ENCODE results near the gene SLC10A2.

SLC10A2 gene

DNA sequence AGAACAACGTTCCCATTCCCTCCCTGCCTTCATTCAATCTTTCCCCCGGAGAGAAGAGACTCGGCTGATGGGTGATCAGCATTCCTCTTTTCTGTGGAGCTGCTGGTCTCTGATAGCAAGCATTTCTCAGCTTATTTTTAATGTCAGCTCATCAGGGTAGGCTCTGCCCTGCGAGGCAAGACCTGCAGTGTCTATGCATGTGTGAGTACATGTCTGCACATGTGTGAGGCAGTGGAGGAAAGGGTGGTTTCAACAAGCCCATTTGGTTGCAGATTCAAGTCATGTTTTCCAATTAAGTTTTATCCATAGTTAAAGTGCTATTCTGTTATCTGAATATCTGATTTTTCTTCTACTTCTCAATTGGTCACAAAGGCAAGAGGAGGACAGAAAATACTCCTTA is 19.5 kb downstream of the SLC10A2 start:
- no peak for DNase-seq (ENCODE audit: low read depth in 2 of 2)

GRCh38 chr13:103044056-103044455 is 22.2 kb downstream of the SLC10A2 start:
- no peak for DNase-seq (ENCODE audit: low read depth in 2 of 2)

DNA sequence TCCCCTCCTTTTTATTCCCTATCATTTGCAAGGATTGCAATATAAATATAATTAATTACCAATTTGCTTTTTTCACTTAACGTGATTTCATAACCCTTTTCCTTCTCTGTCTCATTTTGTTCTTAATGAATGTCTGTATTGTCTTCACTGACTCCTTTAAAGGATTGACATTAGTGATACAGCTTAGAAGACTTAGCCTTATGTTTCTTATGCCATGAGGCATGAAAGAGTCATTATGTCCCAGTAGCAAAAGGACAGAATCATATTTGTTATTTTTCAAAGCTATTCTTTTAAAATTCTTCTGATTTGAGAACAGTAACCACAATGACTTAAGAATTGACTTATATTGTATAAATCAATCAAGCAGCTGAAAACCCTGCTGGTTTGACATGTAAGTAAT is 26.2 kb downstream of the SLC10A2 start:
- DNase-seq (ENCODE audit: low read depth in 2 of 2) = no peak

DNA sequence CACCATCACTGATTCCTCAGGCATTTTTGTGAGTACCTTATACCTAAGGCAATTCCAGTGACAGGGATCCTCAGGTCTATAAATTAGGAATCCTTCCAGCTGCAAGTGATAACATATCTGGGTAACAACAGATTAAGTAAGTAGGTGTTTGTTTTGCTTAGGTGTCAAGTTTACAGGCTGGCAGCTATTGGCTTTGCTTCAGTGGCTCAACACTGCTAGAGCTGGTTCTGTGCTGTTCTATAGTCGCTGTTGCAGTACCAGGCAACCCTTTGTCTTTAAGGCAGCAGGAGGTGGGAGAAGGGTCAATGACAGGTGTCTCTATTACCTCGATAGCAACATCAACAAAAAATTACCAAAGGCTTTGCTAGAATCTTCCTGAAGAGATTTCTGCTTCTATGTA is 27.0 kb downstream of the SLC10A2 start:
- no peak for DNase-seq (ENCODE audit: low read depth in 2 of 2)

GRCh38 chr13:103036268-103036667 is 29.9 kb downstream of the SLC10A2 start:
- DNase-seq (ENCODE audit: low read depth in 2 of 2) = no peak

- no peak for DNase-seq (ENCODE audit: low read depth in 2 of 2)
Measured at GRCh38 chr13:103033999-103034398, 32.2 kb downstream of the SLC10A2 start.

- DNase-seq (ENCODE audit: low read depth in 2 of 2) = no peak
Measured at GRCh38 chr13:103031332-103031873, 34.8 kb downstream of the SLC10A2 start.

DNA sequence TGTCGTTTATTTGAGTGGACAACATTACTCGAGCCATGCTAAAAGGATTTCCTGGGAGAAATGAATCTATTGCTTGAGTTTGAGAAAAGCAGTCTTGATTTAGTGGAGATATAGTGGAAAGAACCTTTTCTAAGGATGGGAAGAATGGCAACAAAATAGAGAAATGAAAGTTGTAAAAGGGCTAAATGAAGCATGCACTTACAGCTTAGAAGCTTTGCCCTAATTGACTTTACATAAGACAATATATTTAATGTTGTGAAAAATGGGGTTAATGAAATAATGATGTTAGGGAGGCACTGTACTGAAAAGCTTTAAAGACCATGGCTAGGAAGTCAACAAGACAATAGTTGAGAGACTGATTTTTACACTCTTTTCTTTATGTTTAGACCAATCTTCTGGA is 35.4 kb downstream of the SLC10A2 start:
- DNase-seq (ENCODE audit: low read depth in 2 of 2) = no peak

- no peak for DNase-seq (ENCODE audit: low read depth in 2 of 2)
Measured at GRCh38 chr13:103029798-103030197, 36.4 kb downstream of the SLC10A2 start.

GRCh38 chr13:103022336-103022735 is 43.9 kb downstream of the SLC10A2 start:
- DNase-seq (ENCODE audit: low read depth in 2 of 2) = no peak

DNA sequence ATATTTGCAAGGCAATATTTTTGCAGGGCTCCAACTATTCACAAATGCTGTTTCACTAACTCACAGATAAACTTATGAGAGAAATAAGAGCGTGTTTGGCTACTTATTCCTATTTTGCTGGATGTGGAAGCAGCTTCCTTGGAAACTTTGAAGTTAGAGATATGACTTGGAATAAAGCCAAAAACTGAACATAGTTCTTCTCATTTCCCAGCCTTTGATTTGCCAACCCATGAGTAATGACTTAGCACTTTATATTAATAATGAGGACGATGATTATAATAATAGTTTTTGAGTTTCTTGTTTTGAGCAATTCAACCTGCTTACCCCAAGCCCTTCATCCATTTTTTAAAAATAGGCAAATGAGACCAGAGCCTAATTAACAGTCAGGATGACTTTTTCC is 47.7 kb downstream of the SLC10A2 start:
- DNase-seq (ENCODE audit: low read depth in 2 of 2) = no peak

- no peak for DNase-seq (ENCODE audit: low read depth in 2 of 2)
Measured at GRCh38 chr13:103012646-103013045, 53.6 kb downstream of the SLC10A2 start.

DNA sequence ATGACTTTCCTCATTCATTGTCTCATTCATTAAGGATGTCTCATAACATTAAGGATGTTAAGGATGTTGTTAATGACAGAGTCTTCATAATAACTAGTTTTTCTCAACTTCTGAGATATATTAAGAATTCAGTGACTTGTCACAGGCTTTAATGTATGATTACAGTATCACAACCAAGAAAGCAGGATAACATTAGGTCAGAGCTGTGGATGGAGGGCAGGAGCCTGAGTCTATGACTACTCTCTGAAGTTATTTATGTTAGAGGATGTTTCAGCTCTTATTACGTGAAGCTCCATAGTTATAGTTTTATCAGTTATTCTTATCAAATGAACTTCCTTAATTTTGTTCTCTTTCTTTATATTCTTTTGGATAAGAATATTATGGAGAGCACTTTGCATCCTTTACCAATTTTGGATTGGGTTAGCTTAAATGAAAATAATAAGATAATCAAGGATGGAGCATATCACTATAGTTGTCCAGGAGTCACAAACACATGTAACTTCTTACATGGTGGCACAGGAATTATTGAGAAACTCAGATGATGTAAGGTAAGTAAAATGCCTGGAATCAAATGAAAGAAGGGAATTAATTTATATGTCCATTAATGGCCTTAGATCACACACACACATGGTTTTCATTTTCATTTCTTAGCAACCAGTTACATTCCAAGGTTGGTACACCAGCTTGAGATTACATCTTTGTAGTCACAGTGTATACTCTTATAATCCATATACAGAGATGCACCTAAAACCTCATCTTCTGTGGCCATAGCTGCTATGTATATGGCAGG is 57.0 kb downstream of the SLC10A2 start:
- DNase-seq (ENCODE audit: low read depth in 2 of 2) = no peak

DNA sequence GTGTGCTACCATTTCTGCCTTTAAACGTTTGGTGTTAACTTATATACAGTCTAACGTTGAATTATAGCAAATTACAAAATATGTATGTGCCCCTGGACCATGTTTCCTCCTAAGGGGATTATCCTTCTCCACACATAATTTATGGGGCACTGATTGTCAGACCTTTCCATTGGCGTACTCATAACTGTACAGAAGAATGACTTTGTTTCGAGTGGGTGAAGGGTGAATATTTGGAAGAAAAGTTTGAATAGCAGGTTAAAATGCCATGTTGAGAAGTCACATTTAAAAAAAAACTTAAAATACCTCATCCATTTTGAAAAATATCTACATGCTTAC is 58.8 kb downstream of the SLC10A2 start:
- DNase-seq (ENCODE audit: low read depth in 2 of 2) = no peak

DNA sequence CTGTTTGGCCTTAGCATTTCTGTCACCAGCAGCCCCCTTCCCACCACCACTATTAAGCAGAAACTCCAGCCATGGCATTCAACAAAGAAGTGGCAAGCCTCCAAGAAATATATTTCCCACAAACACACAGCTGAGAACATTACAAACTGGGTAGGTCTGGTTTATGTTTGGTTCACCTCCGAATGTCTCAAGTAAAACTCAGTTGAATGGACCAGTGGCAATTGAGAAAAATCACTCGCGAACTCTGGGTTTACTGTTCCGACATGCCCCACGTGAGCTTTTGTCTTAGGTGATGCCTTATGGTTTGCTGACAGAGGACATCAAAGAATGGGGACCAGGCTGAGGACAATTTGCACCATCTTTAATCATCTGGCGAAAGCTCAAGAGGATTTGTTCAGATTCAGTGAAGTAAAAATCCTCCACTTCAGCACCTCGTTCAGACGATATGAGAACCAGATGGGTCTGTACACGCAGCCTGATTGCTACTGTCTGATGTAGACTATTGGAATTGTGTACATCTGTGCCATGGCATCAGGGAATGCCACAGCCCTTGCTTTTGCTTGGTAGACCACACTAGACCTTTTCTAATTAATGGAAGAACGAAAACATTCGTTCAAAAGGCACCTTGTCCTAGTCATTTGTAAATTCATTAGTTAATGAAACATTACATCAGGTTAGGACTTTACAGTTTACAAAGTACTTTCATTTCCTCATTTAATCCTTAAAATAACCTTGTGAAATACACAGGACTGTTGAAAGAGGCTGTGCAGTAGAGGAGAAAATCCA is 59.4 kb downstream of the SLC10A2 start:
- no peak for DNase-seq (ENCODE audit: low read depth in 2 of 2)

DNA sequence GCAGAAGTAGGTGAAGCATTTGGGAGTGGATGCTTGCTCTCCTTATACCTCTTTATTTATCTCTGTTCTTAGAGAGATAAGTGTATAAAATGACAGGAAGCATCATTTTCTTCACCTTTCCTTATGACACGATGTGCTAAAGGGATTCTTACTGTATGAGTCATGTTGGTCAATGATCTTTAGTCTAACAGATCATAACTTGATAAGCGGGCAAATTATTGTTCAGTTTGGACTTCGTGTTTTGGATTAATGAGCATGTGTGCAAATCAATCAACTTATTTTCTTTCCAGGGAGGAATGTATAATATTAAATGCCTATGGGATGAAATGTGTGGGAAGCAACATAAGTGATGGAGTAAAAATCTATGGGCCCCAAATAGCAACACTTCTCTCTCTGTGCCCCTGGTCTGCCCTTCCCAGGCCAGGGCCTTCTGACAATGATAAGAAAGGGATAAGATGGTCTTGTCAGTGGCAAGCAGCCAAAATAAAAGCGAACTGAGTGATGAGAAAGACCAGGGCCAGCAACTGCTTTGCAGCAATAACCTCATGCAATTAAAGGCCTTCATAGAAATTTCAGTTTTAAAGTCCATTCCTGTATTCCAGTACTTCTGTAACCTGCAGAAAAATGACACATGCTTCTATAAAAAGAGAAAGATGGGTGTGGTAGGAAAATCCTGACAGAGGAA is 61.4 kb downstream of the SLC10A2 start:
- DNase-seq (ENCODE audit: low read depth in 2 of 2) = no peak

DNA sequence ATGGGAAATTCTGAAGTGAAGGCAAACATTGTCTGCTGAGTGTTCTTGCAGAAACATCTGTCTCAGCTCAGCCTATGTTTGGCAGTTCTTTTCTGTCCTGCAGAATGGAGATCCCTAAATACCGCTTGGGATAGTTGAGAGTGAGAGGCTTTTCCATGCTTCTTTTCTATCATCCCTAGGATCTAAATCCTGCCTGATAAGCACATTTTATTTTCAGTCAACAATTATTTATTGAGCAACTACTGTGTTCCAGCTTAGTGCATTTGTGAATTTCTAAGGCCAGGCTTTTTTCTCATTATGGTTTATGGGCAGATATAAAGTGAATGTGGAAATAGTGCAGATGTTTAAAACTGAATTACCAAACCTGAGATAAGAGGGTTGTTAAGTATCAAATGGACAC is 62.6 kb downstream of the SLC10A2 start:
- no peak for DNase-seq (ENCODE audit: low read depth in 2 of 2)

- DNase-seq (ENCODE audit: low read depth in 2 of 2) = no peak
Measured at GRCh38 chr13:103002279-103002678, 63.9 kb downstream of the SLC10A2 start.

DNA sequence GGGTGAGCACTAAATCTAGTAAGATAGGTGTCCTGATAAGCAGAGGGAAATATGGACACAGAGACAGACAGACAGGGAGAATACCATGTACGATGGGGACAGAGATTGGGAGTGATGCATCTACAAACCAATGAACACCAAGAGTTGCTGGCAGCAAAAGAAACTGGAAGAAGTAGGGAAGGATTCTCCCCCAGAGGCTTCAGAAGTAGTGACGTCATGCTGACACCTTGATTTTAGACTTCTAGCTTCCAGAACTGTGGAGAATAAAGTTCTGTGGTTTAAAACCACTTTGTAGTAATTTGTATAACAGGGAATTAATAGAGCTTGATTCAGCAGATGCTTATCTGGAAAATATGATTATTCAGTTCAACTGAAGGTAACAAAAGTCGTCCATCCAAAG is 66.1 kb downstream of the SLC10A2 start:
- DNase-seq (ENCODE audit: low read depth in 2 of 2) = no peak

GRCh38 chr13:102999499-102999898 is 66.7 kb downstream of the SLC10A2 start:
- DNase-seq (ENCODE audit: low read depth in 2 of 2) = no peak

All from stimulated activated CD4-positive, alpha-beta T cell treated with anti-CD3 and anti-CD28 coated beads, Interleukin-1b, Interleukin-23, amount 100 ng/mL, for 4 hours (primary cell).